Measurements from ENCODE around the gene EML4. TPM values are rescaled to one million over a fixed set of nuclear protein-coding genes. Genes with fewer than 3 reads are reported as not detected.

The EML4 gene
- total RNA-seq, 4 donors from 2014 or later: 11.6 to 29.8 (median 22.4) TPM

DNA sequence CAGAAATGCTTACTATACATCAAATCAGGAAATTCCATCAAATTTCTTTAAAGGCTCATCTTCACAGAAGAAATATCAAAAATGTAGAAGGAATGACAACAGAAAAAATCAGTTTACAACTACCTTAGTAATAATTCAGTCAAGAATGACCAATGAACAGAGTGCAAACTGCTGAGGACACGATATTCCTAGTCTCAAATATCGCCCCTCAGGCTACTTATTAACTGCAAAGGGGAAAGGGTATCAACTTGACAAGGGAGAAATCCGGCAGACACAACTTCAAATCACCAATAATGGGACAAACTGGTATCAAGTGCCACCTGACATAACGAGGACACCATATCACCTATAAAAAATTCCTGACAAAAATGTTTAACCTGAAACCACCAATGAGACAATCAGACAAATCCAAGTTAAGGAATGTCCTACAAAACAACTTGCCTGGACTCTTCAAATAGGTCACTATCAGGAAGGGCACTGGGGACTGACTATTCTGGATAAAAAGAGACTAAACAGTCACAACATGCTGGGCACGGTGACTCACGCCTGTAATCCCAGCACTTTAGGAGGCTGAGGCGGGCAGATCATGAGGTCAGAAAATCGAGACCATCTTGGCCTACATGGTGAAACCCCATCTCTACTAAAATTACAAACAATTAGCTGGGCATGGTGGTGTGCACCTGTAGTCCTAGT, 179.1 kb downstream of the EML4 start:
- Histone ChIP-seq H3K4me1 (peaks cover 0 to under 1% (median 0%) of the 10 kb centered on the region in 3 donors), H3K27ac (no peak overlapping the region), H3K9me3 (no peaks in the 10 kb centered on the region), H3K27me3 (no peaks in the 10 kb centered on the region), H3K4me3 (no peak overlapping the region), H3K36me3 (peaks cover 0 to 96% (median 9%) of the 10 kb centered on the region in 3 donors)
- TF ChIP-seq, protein P1, sequence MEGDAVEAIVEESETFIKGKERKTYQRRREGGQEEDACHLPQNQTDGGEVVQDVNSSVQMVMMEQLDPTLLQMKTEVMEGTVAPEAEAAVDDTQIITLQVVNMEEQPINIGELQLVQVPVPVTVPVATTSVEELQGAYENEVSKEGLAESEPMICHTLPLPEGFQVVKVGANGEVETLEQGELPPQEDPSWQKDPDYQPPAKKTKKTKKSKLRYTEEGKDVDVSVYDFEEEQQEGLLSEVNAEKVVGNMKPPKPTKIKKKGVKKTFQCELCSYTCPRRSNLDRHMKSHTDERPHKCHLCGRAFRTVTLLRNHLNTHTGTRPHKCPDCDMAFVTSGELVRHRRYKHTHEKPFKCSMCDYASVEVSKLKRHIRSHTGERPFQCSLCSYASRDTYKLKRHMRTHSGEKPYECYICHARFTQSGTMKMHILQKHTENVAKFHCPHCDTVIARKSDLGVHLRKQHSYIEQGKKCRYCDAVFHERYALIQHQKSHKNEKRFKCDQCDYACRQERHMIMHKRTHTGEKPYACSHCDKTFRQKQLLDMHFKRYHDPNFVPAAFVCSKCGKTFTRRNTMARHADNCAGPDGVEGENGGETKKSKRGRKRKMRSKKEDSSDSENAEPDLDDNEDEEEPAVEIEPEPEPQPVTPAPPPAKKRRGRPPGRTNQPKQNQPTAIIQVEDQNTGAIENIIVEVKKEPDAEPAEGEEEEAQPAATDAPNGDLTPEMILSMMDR (IDR thresholded peaks at IDR 0.05): no peak
- no peak for TF ChIP-seq POLR2A (IDR thresholded peaks at IDR 0.05)
- 91 to 94% methylated on average over 8 of the region's 8 CpGs for WGBS, 2 donors
- intact Hi-C loops (cut with DNase I): no loop called here
- no peak for DNase-seq

DNA sequence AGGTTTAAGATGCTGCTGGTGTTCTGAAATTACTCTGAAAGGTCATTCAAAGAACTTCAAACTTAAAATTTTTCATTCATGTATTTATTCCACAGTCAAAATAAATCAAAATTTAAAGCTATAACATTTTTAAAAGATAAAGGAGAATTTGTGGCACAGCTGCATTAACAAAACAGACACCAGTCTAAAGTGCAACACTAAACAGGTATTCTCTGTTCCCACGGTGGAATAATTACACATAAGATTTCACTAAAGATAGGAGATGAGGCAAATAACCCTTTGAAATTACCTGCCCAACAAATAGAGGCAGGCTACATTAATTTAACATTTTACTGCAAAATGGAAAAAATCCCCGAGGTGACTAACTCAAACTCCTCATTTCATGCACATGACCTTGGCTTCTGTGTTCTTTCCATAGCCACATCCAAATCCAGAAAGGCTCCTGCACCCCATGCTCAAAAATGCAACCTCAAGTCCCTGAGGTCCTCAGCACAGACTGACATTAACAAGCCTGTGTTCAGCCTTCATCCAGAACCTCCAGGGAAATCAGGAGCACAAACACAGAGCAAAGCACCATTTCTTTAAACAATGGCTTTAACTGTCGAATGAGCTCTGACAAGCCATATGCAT, 181.4 kb downstream of the EML4 start:
- no peak overlapping the region for H3K4me3 ChIP-seq
- no peaks in the 10 kb centered on the region for H3K27me3 ChIP-seq
- H3K4me1 ChIP-seq: peaks cover 0 to 23% (median 0%) of the 10 kb centered on the region in 3 donors
- WGBS, 2 donors: 72 to 76% methylated on average over 3 of the region's 3 CpGs
- intact Hi-C loops (cut with DNase I): no loop called here
- no peak for DNase-seq
- no peak for TF ChIP-seq POLR2A (IDR thresholded peaks at IDR 0.05)
- TF ChIP-seq, protein P1 (IDR thresholded peaks at IDR 0.05): no peak
- no peak overlapping the region for H3K27ac ChIP-seq
- peaks cover 0 to 79% (median 9%) of the 10 kb centered on the region in 3 donors for H3K36me3 ChIP-seq
- H3K9me3 ChIP-seq: no peaks in the 10 kb centered on the region

DNA sequence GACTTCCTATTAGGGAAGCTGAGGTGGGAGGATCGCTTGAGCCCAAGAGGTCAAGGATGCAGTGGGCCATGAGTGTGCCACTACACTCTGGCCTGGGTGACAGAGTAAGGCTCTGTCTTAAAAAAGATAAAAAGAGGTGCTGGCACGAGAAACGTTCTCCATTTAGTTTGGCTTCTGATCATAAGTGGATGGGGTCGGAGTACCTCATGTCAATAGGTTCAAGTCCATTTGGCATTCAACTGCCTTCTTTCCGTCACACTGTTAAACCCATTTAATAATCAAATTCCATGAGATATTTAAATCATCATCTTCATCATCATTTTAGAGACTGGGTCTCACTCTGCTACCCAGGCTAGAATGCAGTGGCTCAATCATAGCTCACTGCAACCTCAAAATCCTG, 182.7 kb downstream of the EML4 start:
- 87 to 93% methylated on average over 5 of the region's 5 CpGs for WGBS, 2 donors
- H3K9me3 ChIP-seq: no peaks in the 10 kb centered on the region
- peaks cover 0 to 34% (median 0%) of the 10 kb centered on the region in 3 donors for H3K4me1 ChIP-seq
- no peak for TF ChIP-seq POLR2A (IDR thresholded peaks at IDR 0.05)
- TF ChIP-seq, protein P1 (IDR thresholded peaks at IDR 0.05): no peak
- H3K27me3 ChIP-seq: no peaks in the 10 kb centered on the region
- no peak overlapping the region for H3K4me3 ChIP-seq
- H3K27ac ChIP-seq: no peak overlapping the region
- peaks cover 0 to 75% (median 6%) of the 10 kb centered on the region in 3 donors for H3K36me3 ChIP-seq
- intact Hi-C loops (cut with DNase I): no loop called here
- DNase-seq: no peak

DNA sequence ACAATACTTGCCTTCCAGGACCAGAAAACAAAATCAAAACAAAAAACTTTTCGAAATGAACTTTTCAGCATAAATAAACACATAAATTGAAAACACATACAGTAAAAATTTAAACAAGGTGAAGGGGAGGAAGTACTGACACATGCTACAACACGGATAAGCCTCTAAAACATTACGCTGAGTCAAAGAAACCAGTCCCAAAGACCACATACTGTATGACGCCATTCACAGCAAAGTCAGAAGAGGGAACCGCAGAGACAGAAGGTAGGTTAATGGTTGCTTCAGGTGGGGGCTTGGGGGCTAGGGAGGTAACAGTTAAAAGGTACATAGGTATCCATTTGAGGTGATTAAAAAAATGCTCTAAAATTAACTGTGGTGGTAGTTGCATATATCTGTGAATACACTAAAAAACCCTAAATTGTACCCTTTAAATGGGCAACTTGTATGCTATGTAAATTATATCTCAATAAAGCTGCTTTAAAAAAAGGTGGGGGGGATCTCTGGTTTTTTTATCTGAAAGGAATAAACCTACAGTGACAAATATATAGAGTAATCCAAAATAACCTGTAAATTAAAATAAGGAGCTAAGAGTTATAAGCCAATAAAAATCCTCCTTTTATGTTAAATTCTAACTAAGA, 184.8 kb downstream of the EML4 start:
- peaks cover 0 to 54% (median 6%) of the 10 kb centered on the region in 3 donors for H3K36me3 ChIP-seq
- intact Hi-C loops (cut with DNase I): no loop called here
- peaks cover 0 to 49% (median 11%) of the 10 kb centered on the region in 3 donors for H3K4me1 ChIP-seq
- no peak for DNase-seq
- no peaks in the 10 kb centered on the region for H3K27me3 ChIP-seq
- H3K4me3 ChIP-seq: no peak overlapping the region
- TF ChIP-seq, protein P1 (IDR thresholded peaks at IDR 0.05): no peak
- no peak for TF ChIP-seq POLR2A (IDR thresholded peaks at IDR 0.05)
- no peaks in the 10 kb centered on the region for H3K9me3 ChIP-seq
- 76 to 81% methylated on average over 5 of the region's 5 CpGs for WGBS, 2 donors
- no peak overlapping the region for H3K27ac ChIP-seq
